Neural progenitor cell (in vitro differentiated cells): ENCODE measurements around the gene PRKD1. TPM values are rescaled to one million over a fixed set of nuclear protein-coding genes. Genes with fewer than 3 reads are reported as not detected.
A peak's percentile ranks its signal among the peaks of the same experiment; 100 is the strongest.

Experiments
- DNase-seq: peaks from one replicate; pipeline ENCODE4 v3.0.0-alpha.2; 2016; ENCODE audit warnings: low spot score
- H2AFZ ChIP-seq: fragments of 200-600 bp; sonication (generic); replicated peaks from 2 replicates; pipeline ENCODE4 v1.6.1; 2016; ENCODE audit warnings: antibody characterized with exemption
- H3F3A ChIP-seq: fragments of 200-600 bp; sonication (generic); 2 replicates; pipeline ENCODE4 v1.6.1; 2016; ENCODE audit warnings: antibody characterized with exemption, low read depth
- H3K27ac ChIP-seq: fragments of 200-600 bp; sonication (generic); 2 replicates; pipeline ENCODE4 v1.5.1; 2016; ENCODE audit warnings: mild to moderate bottlenecking
- H3K27me3 ChIP-seq: fragments of 200-600 bp; sonication (generic); 2 replicates; pipeline ENCODE4 v1.6.1; 2016; ENCODE audit warnings: mild to moderate bottlenecking, moderate library complexity
- H3K36me3 ChIP-seq: fragments of 200-600 bp; sonication (generic); 2 replicates; pipeline ENCODE4 v1.5.1; 2016
- H3K4me1 ChIP-seq: fragments of 200-600 bp; sonication (generic); 2 replicates; pipeline ENCODE4 v1.6.1; 2016; ENCODE audit warnings: mixed run types
- H3K4me2 ChIP-seq: fragments of 200-600 bp; sonication (generic); 2 replicates; pipeline ENCODE4 v1.6.1; 2016
- H3K4me3 ChIP-seq: fragments of 200-600 bp; sonication (generic); 2 replicates; pipeline ENCODE4 v1.5.1; 2016
- H3K79me2 ChIP-seq: fragments of 200-600 bp; sonication (generic); 2 replicates; pipeline ENCODE4 v1.6.1; 2016; ENCODE audit warnings: low read depth
- H3K9ac ChIP-seq: fragments of 200-600 bp; sonication (generic); 2 replicates; pipeline ENCODE4 v1.6.1; 2016
- H3K9me3 ChIP-seq: fragments of 200-600 bp; sonication (generic); 2 replicates; pipeline ENCODE4 v1.5.1; 2016; ENCODE audit warnings: low read depth
- H4K20me1 ChIP-seq: fragments of 200-600 bp; sonication (generic); 2 replicates; pipeline ENCODE4 v1.6.1; 2016; ENCODE audit warnings: low read depth
- H3K27ac Mint-ChIP-seq: 3 replicates; pipeline ENCODE4 v1.8.0; 2021; ENCODE audit warnings: mixed read lengths
- H3K27me3 Mint-ChIP-seq: 2 replicates; pipeline ENCODE4 v1.8.0; 2022; ENCODE audit warnings: low read depth, mild to moderate bottlenecking, inconsistent platforms, moderate library complexity, mixed read lengths; ENCODE audit not compliant: insufficient read depth
- H3K36me3 Mint-ChIP-seq: 3 replicates; pipeline ENCODE4 v1.8.0; 2021; ENCODE audit warnings: mixed read lengths
- H3K4me1 Mint-ChIP-seq: 3 replicates; pipeline ENCODE4 v1.8.0; 2021; ENCODE audit warnings: mixed read lengths
- H3K4me3 Mint-ChIP-seq: 3 replicates; pipeline ENCODE4 v1.8.0; 2021; ENCODE audit warnings: mild to moderate bottlenecking, moderate library complexity, mixed read lengths
- H3K9me3 Mint-ChIP-seq: 3 replicates; pipeline ENCODE4 v1.8.0; 2020; ENCODE audit warnings: mixed read lengths
- CTCF ChIP-seq: fragments of 200-600 bp; sonication (generic); IDR thresholded peaks from 2 replicates; pipeline ENCODE4 v1.5.1; 2017; ENCODE audit warnings: antibody characterized with exemption, mild to moderate bottlenecking
- EZH2 ChIP-seq: fragments of 200-600 bp; sonication (generic); IDR thresholded peaks from 2 replicates; pipeline ENCODE4 v1.6.1; 2017; ENCODE audit warnings: antibody characterized with exemption, mild to moderate bottlenecking, moderate library complexity
- EZH2phosphoT487 ChIP-seq: fragments of 200-600 bp; sonication (generic); IDR thresholded peaks from 2 replicates; pipeline ENCODE4 v1.6.1; 2017; ENCODE audit warnings: antibody characterized with exemption
- total RNA-seq: library from RNA; depleted of rRNA; stranded (reverse); fragments of >200 nt; gene quantifications from 2 replicates; pipeline ENCODE4 v1.2.3, GENCODE V29; 2015; ENCODE audit warnings: low replicate concordance

The PRKD1 gene
- total RNA-seq, 1 donor from 2014 or later: 8.7 TPM

- H3K36me3 Mint-ChIP-seq: no peaks in the 10 kb centered on the region
These were observed 25.9 kb upstream of the PRKD1 start for GRCh38 chr14:29953501-29953900.

GRCh38 chr14:29944091-29944490 lies 16.4 kb upstream of the PRKD1 start:
- no peaks in the 10 kb centered on the region for H3K36me3 ChIP-seq
- no peaks in the 10 kb centered on the region for H3K9me3 ChIP-seq
- H3K4me2 ChIP-seq: no peak overlapping the region
- Mint-ChIP-seq H3K4me3 (no peak overlapping the region), H3K36me3 (no peaks in the 10 kb centered on the region), H3K4me1 (no peaks in the 10 kb centered on the region), H3K27ac (no peak overlapping the region), H3K9me3 (peaks cover 9% of the 10 kb centered on the region), H3K27me3 (no peaks in the 10 kb centered on the region)
- no peaks in the 10 kb centered on the region for H3K27me3 ChIP-seq
- no peak overlapping the region for H3K9ac ChIP-seq
- no peak overlapping the region for H3K4me3 ChIP-seq
- no peaks in the 10 kb centered on the region for H3K4me1 ChIP-seq
- no peak overlapping the region for H2AFZ ChIP-seq
- H3K79me2 ChIP-seq: no peaks in the 10 kb centered on the region
- TF ChIP-seq EZH2 (no peak), EZH2phosphoT487 (no peak), CTCF (no peak)
- no peak overlapping the region for H3K27ac ChIP-seq
- no peak for DNase-seq
- H4K20me1 ChIP-seq: no peaks in the 10 kb centered on the region
- H3F3A ChIP-seq: no peaks in the 10 kb centered on the region

More at GRCh38 chr14:29953501-29953900, 25.9 kb upstream of the PRKD1 start:
- Histone ChIP-seq H3K4me1 (no peaks in the 10 kb centered on the region), H3F3A (no peaks in the 10 kb centered on the region), H4K20me1 (no peaks in the 10 kb centered on the region), H3K27ac (no peak overlapping the region), H3K79me2 (no peaks in the 10 kb centered on the region), H2AFZ (peak overlapping the region; percentile 76), H3K4me3 (no peak overlapping the region), H3K9ac (no peak overlapping the region), H3K9me3 (no peaks in the 10 kb centered on the region), H3K36me3 (no peaks in the 10 kb centered on the region), H3K27me3 (no peaks in the 10 kb centered on the region), H3K4me2 (no peak overlapping the region)
- Mint-ChIP-seq H3K27me3 (no peaks in the 10 kb centered on the region), H3K4me1 (no peaks in the 10 kb centered on the region), H3K4me3 (no peak overlapping the region), H3K9me3 (peaks cover 3% of the 10 kb centered on the region), H3K27ac (no peak overlapping the region)
- no peak for DNase-seq
- TF ChIP-seq EZH2phosphoT487 (no peak), EZH2 (no peak), CTCF (no peak)

- Mint-ChIP-seq H3K4me3 (no peak overlapping the region), H3K9me3 (peaks cover 5% of the 10 kb centered on the region), H3K27ac (no peak overlapping the region), H3K27me3 (no peaks in the 10 kb centered on the region), H3K4me1 (no peaks in the 10 kb centered on the region), H3K36me3 (no peaks in the 10 kb centered on the region)
- no peak for DNase-seq
- H3K9me3 ChIP-seq: no peaks in the 10 kb centered on the region
- H3K4me2 ChIP-seq: no peak overlapping the region
- no peak overlapping the region for H3K27ac ChIP-seq
- H3K4me1 ChIP-seq: no peaks in the 10 kb centered on the region
- H2AFZ ChIP-seq: no peak overlapping the region
- no peaks in the 10 kb centered on the region for H3F3A ChIP-seq
- no peaks in the 10 kb centered on the region for H3K27me3 ChIP-seq
- no peak for TF ChIP-seq CTCF
- TF ChIP-seq EZH2: no peak
- no peak for TF ChIP-seq EZH2phosphoT487
- H3K36me3 ChIP-seq: no peaks in the 10 kb centered on the region
- no peak overlapping the region for H3K9ac ChIP-seq
- H3K4me3 ChIP-seq: no peak overlapping the region
- no peaks in the 10 kb centered on the region for H3K79me2 ChIP-seq
- no peaks in the 10 kb centered on the region for H4K20me1 ChIP-seq
These were observed 13.8 kb upstream of the PRKD1 start for GRCh38 chr14:29941401-29941800.
